ENCODE measurements around the gene SYNE1. TPM values are rescaled to one million over a fixed set of nuclear protein-coding genes. Genes with fewer than 3 reads are reported as not detected.

The SYNE1 gene
- 40.1 and 44.7 TPM in 2 replicates for total RNA-seq

GRCh38 chr6:152637296-152638047, at the start of gene SYNE1:
SYNE1 (minus strand) TSS chr6:152637362; CDS start chr6:152628331, 9,031 bp downstream.

Other genes with a start within 250 kb of the SYNE1 start
- 0.75 and 0.93 TPM in 2 replicates for gene MYCT1, start 60.5 kb upstream of the SYNE1 start, total RNA-seq
- gene VIP, start 113.4 kb upstream of the SYNE1 start, total RNA-seq = not detected in 2 replicates